Activated CD8-positive, alpha-beta memory T cell treated with anti-CD3 and anti-CD28 coated beads for 1 hour (primary cell): ENCODE results near the gene ASIC4.

Experiments used
- DNase-seq, 2 donors: peaks; one replicate each; pipeline ENCODE4 v3.0.0-alpha.2; 2020; ENCODE audit warnings: low read depth in 1 of 2; ENCODE audit errors: extremely low read depth in 1 of 2

ASIC4 gene, protein sequence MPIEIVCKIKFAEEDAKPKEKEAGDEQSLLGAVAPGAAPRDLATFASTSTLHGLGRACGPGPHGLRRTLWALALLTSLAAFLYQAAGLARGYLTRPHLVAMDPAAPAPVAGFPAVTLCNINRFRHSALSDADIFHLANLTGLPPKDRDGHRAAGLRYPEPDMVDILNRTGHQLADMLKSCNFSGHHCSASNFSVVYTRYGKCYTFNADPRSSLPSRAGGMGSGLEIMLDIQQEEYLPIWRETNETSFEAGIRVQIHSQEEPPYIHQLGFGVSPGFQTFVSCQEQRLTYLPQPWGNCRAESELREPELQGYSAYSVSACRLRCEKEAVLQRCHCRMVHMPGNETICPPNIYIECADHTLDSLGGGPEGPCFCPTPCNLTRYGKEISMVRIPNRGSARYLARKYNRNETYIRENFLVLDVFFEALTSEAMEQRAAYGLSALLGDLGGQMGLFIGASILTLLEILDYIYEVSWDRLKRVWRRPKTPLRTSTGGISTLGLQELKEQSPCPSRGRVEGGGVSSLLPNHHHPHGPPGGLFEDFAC

DNA sequence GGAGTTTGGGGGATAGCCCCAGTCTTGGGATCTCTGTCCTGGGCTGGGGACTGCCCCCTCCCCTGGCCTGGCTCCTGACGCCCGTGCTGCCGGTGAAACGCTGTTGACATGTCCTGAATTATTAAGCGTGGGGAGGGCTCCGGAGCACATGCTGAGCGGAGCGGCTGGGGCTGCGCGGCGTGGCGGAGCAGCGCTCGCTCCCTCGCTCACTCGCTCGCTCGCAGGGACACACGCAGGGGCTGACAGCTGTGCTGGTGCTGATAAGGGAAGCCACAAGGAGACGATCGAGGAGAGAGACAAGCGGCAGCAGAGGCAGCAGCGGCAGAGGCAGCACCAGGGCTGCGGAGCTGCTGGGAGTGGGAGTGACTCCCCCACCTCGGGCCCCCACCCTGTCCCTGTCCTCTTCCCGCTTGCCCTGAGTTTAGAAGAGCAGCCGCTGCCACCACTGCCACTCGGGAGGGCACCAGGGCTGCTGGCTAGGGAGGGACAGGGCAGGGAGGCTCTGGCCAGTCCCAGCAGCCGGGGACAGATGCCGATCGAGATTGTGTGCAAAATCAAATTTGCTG lies at the start of gene ASIC4:
Gene ASIC4 (plus strand): TSS at position 287 of the 566 bp plus-strand sequence. CDS start 243 bp downstream, at position 530.
- no peak for DNase-seq

DNA sequence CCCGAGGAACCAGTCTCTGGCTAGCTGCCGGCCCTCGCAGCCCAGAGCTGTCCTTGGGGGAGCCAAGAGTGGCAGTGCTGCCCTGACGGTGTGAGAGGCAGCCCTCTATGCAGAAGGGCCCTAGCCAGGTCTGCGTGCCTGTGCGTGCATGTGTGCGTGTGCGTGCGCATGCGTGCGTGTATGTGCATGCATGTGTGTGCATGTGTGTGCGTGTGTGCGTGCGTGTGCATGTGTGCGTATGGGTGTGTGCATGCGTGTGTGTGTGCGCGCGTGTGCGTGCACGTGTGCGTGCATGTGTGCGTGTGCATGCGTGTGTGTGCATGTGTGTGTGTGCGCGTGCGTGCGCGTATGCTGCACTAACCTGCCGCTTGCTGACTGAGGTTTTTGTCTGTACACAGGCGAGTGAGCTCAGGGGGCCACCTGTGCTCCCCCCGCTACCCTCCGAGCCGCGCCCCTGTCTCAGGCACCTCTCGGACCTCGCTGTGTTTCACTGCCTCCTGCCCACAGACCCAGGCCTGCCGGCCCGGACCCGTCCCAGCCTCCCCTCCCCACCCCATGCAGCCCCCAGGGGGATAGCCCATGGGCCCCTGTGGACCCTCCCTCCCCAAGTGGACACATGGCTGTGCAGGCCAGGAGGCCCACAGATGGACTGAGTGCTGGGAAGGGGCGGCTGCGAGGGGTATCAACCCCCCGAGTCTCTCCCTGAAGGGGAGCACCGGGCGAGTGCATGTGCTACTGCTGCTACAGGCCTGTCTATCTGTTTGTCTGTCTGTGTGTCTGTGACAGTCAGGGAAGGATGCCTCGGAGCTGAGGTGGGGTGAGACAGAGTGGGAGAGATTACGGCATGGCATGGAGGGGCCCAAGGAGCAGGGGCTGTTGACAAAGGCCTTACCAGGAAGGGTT lies 48.4 kb upstream of the ASIC4 start:
- DNase-seq, result no peak

DNA sequence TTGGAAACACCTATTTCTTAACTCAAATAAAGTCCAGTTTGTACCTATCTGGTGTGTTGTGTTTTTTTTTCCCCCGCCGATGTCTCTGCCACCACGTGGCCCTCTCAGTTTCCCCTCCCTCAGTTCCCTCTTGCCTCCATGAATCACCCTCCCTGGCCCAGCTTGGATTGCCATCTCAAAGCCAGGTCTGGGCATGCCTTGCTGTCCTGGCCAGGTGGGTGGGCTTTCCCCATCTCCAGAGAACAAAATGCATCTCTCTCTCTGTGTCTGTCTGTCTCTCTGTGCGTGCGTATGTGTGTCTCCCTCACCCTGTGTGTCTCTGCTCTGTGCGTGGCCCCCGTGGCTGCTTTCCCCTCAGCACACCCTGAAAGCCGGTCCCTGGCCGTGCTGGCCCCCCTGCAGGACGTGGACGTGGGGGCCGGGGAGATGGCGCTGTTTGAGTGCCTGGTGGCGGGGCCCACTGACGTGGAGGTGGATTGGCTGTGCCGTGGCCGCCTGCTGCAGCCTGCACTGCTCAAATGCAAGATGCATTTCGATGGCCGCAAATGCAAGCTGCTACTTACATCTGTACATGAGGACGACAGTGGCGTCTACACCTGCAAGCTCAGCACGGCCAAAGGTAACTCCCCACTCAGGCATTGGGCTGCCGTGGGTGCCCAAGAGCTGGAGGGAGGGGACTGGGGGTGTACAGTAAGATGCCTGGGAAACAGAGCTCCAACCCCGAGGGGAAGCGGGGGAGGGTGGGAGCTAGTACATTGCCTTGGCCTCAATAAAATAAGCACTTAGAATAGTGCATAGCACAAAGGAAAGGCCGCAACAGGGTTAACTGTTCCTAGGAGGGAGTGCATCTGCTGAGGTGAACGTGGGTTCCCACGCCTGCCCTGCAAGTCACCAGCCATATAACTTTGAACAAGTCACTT lies 47.2 kb upstream of the ASIC4 start:
- DNase-seq, result no peak

DNA sequence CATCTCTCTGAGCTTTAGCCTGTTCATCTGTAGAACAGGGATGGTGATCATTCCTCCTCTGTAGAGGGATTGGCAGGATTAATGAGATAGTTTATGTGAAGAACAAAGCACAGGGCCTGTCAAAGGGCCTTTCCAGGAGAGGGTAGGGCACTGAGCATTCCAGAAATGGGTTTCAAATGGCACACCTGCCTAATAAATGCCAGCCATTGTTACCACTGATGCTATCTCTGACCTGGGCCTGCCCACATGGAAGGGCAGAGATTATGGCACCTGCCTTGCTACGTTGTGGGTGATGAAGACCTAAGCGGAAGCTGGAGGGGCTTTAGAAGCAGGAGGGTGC lies 46.6 kb upstream of the ASIC4 start:
- DNase-seq, result no peak

DNA sequence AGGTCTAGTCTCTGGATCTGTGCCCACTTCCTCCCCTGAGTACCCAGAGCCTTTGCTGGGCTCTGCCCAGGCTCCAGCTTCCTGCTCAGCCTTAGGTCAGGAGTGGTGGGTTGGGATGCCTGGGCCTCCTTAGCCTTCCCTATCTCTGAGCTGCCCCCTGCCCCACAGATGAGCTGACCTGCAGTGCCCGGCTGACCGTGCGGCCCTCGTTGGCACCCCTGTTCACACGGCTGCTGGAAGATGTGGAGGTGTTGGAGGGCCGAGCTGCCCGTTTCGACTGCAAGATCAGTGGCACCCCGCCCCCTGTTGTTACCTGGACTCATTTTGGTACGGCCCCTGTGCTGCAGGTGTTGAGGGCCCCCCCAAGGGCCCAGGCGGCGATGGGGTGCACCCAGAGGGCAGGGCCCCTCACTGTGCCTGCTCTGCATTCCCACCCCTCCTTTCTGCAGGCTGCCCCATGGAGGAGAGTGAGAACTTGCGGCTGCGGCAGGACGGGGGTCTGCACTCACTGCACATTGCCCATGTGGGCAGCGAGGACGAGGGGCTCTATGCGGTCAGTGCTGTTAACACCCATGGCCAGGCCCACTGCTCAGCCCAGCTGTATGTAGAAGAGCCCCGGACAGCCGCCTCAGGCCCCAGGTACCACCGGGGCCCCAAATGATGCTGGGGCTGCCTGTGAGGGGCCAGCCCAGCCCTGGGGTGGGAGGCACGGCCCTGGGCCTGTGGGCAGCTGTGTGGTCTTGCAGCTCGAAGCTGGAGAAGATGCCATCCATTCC lies 45.7 kb upstream of the ASIC4 start:
- no peak for DNase-seq

DNA sequence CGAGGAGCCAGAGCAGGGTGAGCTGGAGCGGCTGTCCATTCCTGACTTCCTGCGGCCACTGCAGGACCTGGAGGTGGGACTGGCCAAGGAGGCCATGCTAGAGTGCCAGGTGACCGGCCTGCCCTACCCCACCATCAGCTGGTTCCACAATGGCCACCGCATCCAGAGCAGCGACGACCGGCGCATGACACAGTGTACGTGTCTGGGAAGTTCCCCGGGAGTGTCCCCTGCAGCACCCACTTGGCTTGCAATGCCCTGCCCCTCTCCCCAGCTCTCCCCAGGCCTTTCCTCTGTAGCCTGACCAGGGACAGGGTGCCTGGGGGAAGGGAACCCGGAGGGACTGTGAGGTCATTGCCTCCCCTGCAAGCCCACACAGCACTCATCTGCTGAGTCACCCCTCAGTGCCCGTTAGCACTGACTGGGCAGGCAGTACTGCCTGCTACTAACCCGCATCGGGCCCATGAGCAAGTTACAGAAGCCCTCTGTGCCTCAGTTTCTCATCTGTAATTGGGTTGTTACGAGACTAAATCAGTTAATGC lies 45.0 kb upstream of the ASIC4 start:
- DNase-seq, result no peak

DNA sequence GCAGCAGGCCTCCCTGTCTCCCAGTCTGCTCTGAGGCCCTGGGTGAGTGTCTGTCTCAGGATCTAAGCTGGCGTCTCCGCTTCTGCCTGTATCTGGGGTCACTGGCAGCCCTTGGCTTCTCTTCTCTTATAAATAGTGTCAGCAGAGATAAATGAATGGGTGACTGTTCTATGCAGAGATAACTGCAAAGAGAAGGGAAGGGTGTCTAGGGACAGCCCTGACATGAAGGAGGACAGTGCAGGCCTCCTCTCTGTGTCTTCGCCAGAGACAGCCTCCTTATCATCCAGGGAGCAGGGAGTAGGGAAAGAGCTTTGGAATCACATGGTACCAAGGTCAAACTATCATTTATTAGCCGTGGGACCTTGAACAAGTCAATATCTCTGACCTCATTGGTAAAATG lies 43.9 kb upstream of the ASIC4 start:
- DNase-seq, result no peak

DNA sequence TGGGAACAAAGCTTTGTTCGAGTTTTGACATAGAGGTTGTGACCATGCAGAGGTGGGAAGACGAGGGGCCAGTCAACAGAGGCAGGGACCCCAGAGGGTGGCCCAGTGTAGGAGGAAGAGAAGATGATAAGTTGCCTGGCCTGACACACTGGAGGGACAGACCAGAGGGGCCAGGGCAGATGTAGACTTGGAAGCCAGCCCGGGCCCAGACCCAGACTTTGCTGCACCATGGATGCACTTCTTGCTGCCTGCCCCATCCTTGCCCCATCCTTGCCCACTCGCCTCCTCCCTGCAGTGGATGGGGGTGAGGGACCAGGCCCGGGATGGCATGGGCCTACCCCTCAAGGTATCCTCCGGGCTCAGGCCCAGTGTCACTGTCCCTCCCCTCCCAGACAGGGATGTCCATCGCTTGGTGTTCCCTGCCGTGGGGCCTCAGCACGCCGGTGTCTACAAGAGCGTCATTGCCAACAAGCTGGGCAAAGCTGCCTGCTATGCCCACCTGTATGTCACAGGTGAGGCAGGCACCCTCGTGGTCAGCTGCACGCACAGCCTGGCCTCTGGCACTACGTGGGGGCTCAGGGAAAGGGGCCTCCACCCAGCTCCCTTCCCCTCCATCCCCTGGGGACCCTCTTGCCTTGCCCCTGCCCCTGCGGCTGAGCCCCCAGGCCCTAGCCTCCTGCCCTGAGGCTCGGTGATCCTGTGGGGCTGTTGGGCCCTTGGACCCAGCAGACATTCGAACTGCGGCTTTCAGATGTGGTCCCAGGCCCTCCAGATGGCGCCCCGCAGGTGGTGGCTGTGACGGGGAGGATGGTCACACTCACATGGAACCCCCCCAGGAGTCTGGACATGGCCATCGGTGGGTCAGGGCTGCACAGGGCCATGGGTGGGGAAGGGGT lies 42.6 kb upstream of the ASIC4 start:
- DNase-seq, result no peak

DNA sequence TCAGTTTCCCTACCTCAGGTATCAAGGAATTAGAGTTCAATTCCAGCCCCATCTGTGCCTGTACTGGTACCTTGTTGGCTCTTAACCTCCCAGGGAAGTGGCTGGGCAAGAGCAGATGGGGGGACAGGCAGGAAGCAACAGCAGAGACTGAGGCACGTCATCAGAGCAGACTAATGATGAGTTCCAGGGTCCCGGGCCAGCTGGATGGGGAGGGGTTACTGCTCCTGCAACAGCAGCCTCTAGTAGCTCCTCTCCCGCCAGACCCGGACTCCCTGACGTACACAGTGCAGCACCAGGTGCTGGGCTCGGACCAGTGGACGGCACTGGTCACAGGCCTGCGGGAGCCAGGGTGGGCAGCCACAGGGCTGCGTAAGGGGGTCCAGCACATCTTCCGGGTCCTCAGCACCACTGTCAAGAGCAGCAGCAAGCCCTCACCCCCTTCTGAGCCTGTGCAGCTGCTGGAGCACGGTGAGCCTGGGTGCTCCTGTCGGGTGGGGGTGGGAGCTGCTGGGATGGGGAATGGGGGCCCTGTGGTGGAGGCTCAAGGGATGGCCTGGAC lies 41.6 kb upstream of the ASIC4 start:
- no peak for DNase-seq

DNA sequence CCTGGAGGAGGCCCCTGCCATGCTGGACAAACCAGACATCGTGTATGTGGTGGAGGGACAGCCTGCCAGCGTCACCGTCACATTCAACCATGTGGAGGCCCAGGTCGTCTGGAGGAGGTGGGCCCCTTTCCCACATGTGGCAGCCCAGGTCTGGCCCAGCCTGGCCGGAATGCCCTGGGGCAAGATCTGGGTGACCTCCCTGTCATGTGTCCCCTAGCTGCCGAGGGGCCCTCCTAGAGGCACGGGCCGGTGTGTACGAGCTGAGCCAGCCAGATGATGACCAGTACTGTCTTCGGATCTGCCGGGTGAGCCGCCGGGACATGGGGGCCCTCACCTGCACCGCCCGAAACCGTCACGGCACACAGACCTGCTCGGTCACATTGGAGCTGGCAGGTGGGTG lies 40.8 kb upstream of the ASIC4 start:
- no peak for DNase-seq

DNA sequence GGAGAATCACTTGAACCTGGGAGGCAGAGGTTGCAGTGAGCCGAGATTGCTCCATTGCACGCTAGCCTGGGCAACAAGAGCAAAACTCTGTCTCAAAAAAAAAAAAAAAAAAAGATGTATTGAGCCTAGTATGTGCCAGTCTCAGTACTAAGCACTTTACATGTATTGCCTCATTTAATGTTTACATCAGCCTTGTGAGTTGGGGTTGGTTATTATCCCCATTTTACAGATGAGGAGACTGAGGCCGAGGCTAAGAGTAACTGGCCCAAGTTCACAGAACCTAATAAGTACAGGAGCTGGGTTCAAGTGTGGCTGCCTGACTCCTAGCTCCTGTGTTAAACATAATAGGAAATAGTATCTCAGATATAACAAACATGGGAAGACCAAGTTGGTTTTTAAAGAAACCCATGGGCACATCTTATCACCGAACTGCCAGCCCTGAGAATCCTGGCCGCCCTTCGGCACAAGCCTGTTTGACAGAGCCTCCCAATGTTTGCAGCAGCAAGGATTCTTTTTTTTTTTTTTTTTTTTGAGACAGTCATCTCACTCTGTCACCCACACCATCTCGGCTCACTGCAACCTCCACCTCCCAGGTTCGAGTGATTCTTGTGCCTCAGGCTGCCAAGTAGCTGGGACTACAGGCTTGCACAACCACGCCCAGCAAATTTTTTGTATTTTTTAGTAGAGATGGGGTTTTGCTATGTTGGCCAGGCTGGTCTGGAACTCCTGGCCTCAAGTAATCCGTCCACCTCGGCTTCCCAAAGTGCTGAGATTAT lies 39.8 kb upstream of the ASIC4 start:
- no peak for DNase-seq

DNA sequence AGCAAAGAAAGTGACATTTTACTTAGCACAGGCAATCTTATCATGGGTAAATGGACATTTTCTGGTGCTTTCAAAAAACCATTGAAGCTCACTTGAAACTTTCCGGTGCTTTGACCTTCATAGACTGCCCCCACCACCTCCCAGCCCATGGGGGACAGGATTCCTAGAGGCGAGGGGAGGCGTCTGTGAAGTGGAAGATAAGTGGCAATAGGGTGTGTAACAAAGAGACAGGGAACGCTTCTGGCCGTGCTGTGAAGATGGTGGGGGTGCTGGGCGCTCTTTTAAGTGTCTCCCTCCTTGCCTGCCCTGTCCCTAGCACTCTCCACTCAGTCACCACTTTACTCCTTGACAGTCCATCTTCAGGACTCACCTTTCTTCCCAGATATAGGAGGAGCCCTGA lies 39.0 kb upstream of the ASIC4 start:
- no peak for DNase-seq

DNA sequence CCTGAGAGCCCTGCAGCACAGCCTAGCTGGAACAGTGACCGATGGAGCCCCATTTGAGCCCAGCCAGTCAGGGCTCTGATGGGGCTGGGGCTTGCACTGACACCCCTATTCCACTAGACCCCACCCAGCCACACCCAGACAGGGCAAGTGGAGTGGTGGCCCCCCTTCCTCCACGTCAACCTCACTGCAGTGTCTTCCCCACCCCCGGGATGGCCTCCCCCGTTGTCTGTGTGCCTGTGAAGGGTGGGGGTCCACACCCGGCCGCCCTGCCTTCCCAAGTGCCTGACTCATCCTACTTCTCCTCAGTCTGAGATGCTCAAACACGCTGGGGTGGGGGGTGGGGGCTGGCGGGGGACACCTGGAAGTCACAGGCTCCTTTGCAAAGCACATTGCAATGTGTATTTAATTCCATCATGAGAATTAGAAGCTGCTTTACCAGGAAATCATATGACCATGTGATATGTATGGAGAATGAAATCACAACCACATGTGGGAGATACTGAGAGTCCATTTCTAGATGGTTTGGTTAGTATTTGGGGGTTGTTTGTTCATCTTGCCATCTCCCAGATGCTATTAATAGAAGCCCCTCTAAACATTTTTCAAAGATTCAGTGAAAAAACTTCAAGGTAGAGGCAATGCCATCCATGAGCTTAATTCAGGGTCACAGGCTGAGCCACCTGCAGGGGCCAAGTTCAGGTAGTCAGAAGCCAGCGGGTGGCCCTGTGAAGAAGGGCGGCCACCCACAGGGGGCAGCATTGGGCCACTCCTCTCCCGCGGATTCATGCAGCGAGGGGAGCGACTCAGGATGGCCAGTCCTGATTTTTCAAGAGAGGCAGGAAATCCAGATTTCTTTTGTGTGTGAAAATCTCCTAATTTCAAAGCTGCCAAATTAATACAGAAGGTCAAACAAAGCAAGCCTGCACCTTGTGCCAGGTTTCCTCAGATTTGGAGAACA lies 38.3 kb upstream of the ASIC4 start:
- DNase-seq, result peak in 1 of 2 donors; percentile 27

DNA sequence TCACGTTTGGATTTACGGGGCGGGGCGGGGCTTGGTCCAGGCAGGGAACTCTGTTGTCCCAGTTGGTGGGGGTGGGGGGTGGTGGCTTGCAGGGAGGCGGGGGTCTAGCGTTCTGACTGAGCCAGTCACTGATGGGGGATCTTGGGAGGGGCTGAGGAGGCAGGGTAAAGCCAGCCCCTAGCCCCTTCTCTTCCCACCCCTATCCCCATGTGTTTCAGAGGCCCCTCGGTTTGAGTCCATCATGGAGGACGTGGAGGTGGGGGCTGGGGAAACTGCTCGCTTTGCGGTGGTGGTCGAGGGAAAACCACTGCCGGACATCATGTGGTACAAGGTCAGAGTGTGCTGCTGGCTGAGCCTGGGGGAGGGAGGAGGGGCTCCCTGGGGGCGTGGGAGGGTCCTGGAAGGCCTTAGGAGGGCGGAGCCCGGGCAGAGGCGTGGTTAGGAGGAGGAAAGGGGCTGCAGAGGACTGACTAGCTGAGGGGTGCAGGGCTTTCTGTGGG lies 37.6 kb upstream of the ASIC4 start:
- DNase-seq, result no peak

DNA sequence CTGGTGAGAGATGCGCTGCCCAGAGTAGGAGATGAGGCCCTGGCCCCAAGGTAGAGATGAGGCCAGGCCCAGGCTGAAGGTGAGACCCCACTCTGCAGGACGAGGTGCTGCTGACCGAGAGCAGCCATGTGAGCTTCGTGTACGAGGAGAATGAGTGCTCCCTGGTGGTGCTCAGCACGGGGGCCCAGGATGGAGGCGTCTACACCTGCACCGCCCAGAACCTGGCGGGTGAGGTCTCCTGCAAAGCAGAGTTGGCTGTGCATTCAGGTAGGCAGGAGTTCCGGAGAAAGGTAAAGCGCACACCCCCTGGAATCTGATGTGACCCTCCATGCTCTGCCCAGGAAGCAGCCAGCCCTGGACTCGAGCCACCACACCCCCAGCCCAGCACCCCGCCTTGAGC lies 37.1 kb upstream of the ASIC4 start:
- no peak for DNase-seq

DNA sequence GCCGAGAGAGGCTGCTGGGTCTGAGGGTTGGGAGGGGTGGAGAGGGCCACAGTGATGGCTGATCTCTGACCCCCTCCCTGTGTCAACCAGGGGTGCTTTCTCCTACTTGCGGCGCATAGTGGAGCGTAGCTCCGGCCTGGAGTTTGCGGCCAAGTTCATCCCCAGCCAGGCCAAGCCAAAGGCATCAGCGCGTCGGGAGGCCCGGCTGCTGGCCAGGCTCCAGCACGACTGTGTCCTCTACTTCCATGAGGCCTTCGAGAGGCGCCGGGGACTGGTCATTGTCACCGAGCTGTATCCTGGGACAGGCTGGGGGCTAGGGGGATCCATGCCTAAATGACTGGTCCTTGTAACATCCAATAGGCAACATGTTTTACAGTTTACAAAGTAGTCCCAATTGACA lies 36.5 kb upstream of the ASIC4 start:
- no peak for DNase-seq
